ENCODE measurements around the gene MUC2. TPM values are rescaled to one million over a fixed set of nuclear protein-coding genes. Genes with fewer than 3 reads are reported as not detected.

The MUC2 gene
- polyA plus RNA-seq, 1 donor, result 94.8 TPM

DNA sequence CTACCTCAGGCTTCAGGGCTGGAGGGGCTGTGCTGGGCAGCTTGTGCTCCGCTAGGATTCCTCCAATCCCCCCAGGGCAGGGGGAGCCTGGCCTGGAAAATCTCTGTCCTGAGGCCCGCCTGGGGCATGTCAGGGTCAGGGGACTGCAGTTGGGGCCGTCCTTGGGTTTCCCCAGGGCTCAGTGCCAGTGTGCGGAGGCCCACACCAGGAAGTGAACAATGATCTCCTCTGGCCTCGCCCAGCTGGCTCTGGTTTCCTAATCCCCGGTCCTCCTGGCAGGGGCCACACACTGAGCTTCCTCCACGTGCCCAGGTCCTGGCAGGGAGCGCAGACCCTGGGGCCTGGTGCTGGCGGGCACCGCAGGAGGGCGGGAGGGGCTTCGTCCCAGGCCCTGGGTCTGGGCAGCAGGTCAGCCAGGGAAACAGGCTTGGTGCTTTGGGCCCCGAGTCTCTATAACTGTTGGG lies 1.4 kb upstream of the MUC2 start:
- H3K27ac ChIP-seq (ENCODE audit: low read length), result no peak overlapping the region

DNA sequence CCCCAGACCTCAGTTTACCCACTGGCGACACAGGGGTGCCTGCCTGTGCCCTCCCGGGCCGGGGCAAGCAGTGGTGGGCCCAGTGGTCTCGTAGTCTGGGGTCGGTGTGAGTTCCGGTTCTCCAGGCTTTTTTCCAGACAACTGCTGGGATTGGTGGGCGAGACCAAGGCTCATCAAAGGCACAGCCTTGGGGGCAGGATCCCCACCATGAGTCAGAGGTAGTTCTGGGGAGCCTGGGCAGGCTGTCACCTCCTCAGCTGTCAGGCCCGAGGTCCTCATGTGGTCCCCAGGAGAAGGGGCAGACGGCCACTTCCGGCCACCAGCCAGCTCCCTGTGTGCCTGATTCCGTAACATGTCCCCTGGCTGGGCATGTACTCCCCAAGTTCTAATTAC lies 827 bp upstream of the MUC2 start:
- no peak overlapping the region for H3K27ac ChIP-seq (ENCODE audit: low read length)
- no peak overlapping the region for H3K4me3 ChIP-seq (ENCODE audit: low read length)
- H3K9me3 ChIP-seq (ENCODE audit: control insufficient read depth, low read depth, low read length), result peaks cover 17% of the 10 kb centered on the region
- H3K4me1 ChIP-seq (ENCODE audit: control insufficient read depth, insufficient read depth, low read length), result peaks cover 22% of the 10 kb centered on the region
- no peaks in the 10 kb centered on the region for H3K36me3 ChIP-seq (ENCODE audit: control insufficient read depth, insufficient read depth, low read length)
- no CpG with 5 or more reads among the region's 11 CpGs for WGBS (ENCODE audit: insufficient coverage, low lambda C conversion rate)
- no peaks in the 10 kb centered on the region for H3K27me3 ChIP-seq (ENCODE audit: control insufficient read depth, insufficient read depth, low read length)
- no peak for DNase-seq

More for the DNA sequence above, 1.4 kb upstream of the MUC2 start:
- Histone ChIP-seq H3K4me3 (ENCODE audit: low read length) (no peak overlapping the region), H3K4me1 (ENCODE audit: control insufficient read depth, insufficient read depth, low read length) (peaks cover 22% of the 10 kb centered on the region), H3K9me3 (ENCODE audit: control insufficient read depth, low read depth, low read length) (peaks cover 15% of the 10 kb centered on the region), H3K36me3 (ENCODE audit: control insufficient read depth, insufficient read depth, low read length) (no peaks in the 10 kb centered on the region), H3K27me3 (ENCODE audit: control insufficient read depth, insufficient read depth, low read length) (no peaks in the 10 kb centered on the region)
- DNase-seq, result peak; percentile 72 to 84
- no CpG with 5 or more reads among the region's 13 CpGs for WGBS (ENCODE audit: insufficient coverage, low lambda C conversion rate)

DNA sequence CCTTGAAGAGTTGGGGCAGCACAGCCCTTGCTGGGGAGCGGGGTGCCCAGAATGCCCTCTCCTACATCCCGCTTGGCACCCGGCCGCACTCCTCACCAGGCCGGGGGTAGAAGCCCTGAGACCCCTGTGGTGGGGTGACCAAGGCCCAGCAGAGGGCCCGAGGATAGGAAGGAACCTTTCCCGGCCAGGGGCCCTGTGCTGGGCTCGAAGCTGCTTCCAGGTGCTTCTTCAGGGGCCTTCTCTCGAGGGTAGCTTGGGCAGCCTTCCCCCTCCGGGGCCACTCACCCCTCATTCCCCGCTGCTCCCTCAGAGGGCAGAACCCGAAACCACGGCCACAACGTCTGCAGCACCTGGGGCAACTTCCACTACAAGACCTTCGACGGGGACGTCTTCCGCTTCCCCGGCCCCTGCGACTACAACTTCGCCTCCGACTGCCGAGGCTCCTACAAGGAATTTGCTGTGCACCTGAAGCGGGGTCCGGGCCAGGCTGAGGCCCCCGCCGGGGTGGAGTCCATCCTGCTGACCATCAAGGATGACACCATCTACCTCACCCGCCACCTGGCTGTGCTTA lies 752 bp downstream of the MUC2 start:
- no CpG with 5 or more reads among the region's 28 CpGs for WGBS (ENCODE audit: insufficient coverage, low lambda C conversion rate)
- peak overlapping the region; percentile 19 for H3K4me3 ChIP-seq (ENCODE audit: low read length)
- H3K27me3 ChIP-seq (ENCODE audit: control insufficient read depth, insufficient read depth, low read length), result no peaks in the 10 kb centered on the region

DNA sequence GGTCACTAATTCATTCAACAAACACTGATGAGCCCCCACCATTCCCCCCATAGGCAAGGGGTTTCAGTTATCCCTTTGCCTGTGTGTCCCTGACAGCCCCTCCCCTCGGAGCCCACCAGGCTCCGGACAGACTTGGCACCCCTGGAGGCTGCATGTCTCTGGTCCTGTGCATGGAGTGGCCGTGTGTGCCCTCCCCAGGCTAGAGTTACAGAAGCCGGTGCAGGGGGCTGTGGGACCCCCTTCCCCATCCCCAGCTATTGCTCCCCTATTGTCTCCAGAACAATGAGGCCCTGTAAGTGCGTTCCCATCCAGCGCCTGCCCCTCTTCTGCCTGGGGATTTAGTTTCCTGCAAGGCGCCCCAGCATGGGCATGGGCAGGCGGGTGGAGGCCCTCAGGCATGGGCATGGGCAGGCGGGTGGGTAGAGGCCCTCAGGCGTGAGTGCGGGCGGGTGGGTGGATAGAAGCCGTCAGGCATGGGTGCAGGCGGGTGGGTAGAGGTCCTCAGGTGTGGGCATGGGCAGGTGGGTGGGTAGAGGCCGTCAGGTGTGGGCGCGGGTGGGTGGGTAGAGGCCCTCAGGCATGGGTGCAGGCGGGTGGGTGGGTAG lies 1.5 kb downstream of the MUC2 start:
- no peak for DNase-seq
- H3K27ac ChIP-seq (ENCODE audit: low read length), result peak overlapping the region; percentile 10
- H3K4me3 ChIP-seq (ENCODE audit: low read length), result peak overlapping the region; percentile 19
- no peaks in the 10 kb centered on the region for H3K27me3 ChIP-seq (ENCODE audit: control insufficient read depth, insufficient read depth, low read length)
- WGBS (ENCODE audit: insufficient coverage, low lambda C conversion rate), result no CpG with 5 or more reads among the region's 18 CpGs
- no peaks in the 10 kb centered on the region for H3K36me3 ChIP-seq (ENCODE audit: control insufficient read depth, insufficient read depth, low read length)
- peaks cover 22% of the 10 kb centered on the region for H3K4me1 ChIP-seq (ENCODE audit: control insufficient read depth, insufficient read depth, low read length)
- peaks cover 17% of the 10 kb centered on the region for H3K9me3 ChIP-seq (ENCODE audit: control insufficient read depth, low read depth, low read length)

More for the DNA sequence above, 752 bp downstream of the MUC2 start:
- H3K27ac ChIP-seq (ENCODE audit: low read length), result peak overlapping the region; percentile 48
- H3K36me3 ChIP-seq (ENCODE audit: control insufficient read depth, insufficient read depth, low read length), result no peaks in the 10 kb centered on the region
- DNase-seq, result no peak
- H3K4me1 ChIP-seq (ENCODE audit: control insufficient read depth, insufficient read depth, low read length), result peaks cover 22% of the 10 kb centered on the region
- peaks cover 17% of the 10 kb centered on the region for H3K9me3 ChIP-seq (ENCODE audit: control insufficient read depth, low read depth, low read length)

DNA sequence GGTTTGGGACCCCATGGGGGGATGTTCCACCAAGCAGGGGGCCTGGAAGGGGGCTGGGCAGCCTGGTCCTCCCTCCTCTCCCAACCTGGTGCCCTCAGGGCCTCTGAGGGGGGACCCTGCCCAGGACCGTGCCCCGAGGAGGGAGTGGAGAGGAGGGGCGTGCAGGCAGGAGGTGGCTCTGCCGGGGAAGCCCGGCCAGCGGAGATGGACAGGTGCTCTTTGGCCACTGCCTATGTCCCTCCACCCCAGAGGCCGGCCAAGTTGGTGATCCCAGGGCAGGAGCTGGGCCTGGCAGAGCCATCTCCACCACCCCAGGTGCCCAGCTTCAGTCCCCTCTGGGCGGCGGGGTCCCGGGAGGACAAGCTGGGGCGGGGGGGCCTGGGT lies 2.4 kb downstream of the MUC2 start:
- no peak for DNase-seq
- H3K27me3 ChIP-seq (ENCODE audit: control insufficient read depth, insufficient read depth, low read length), result no peaks in the 10 kb centered on the region
- peaks cover 17% of the 10 kb centered on the region for H3K9me3 ChIP-seq (ENCODE audit: control insufficient read depth, low read depth, low read length)
- H3K4me1 ChIP-seq (ENCODE audit: control insufficient read depth, insufficient read depth, low read length), result peaks cover 22% of the 10 kb centered on the region
- no peaks in the 10 kb centered on the region for H3K36me3 ChIP-seq (ENCODE audit: control insufficient read depth, insufficient read depth, low read length)
- no peak overlapping the region for H3K27ac ChIP-seq (ENCODE audit: low read length)
- H3K4me3 ChIP-seq (ENCODE audit: low read length), result peak overlapping the region; percentile 24
- WGBS (ENCODE audit: insufficient coverage, low lambda C conversion rate), result no CpG with 5 or more reads among the region's 11 CpGs

DNA sequence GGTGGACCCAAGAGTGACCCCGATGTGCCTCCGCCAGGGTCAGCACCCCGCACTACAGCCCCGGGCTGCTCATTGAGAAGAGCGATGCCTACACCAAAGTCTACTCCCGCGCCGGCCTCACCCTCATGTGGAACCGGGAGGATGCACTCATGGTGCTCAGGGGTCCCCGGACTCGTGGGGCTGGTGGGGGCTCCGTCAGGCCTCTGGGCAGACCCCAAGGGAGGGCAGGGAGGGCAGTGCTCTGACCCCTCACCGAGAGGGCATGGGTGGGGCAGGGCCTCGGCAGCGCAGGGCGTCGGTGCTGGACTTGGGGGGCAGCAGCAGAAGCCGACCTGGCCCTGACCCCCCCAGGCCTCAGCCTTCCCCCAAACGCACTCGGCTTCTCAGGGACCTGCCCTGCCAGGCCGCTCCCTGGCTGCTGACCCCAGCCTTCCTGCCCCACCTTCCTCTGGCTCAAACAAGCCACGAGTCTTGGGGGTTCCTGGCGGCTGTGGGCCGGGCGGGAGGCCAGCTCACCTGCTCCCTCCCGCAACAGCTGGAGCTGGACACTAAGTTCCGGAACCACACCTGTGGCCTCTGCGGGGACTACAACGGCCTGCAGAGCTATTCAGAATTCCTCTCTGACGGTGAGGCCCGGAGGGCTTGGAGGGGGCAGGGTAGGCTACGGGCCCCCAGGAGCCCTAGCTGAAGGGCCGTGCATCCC lies 2.9 kb downstream of the MUC2 start:
- H3K27ac ChIP-seq (ENCODE audit: low read length), result no peak overlapping the region
- H3K4me1 ChIP-seq (ENCODE audit: control insufficient read depth, insufficient read depth, low read length), result peaks cover 20% of the 10 kb centered on the region

DNA sequence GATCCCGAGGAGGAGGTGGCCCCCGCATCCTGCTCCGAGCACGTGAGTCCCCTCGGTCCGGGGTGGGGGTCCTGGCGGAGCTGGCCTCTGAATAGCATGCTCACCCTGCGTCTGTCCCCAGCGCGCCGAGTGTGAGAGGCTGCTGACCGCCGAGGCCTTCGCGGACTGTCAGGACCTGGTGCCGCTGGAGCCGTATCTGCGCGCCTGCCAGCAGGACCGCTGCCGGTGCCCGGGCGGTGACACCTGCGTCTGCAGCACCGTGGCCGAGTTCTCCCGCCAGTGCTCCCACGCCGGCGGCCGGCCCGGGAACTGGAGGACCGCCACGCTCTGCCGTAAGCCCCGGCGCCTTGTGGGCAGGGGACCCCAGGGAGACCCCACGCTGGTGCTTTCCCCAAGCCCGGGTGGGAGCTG lies 3.5 kb downstream of the MUC2 start:
- DNase-seq, result no peak
- WGBS (ENCODE audit: insufficient coverage, low lambda C conversion rate), result no CpG with 5 or more reads among the region's 39 CpGs
- peak overlapping the region; percentile 33 for H3K4me3 ChIP-seq (ENCODE audit: low read length)

More for the DNA sequence above, 2.9 kb downstream of the MUC2 start:
- H3K27me3 ChIP-seq (ENCODE audit: control insufficient read depth, insufficient read depth, low read length), result no peaks in the 10 kb centered on the region
- no peaks in the 10 kb centered on the region for H3K36me3 ChIP-seq (ENCODE audit: control insufficient read depth, insufficient read depth, low read length)
- H3K4me3 ChIP-seq (ENCODE audit: low read length), result peak overlapping the region; percentile 33
- no CpG with 5 or more reads among the region's 33 CpGs for WGBS (ENCODE audit: insufficient coverage, low lambda C conversion rate)
- H3K9me3 ChIP-seq (ENCODE audit: control insufficient read depth, low read depth, low read length), result peaks cover 17% of the 10 kb centered on the region
- DNase-seq, result no peak

DNA sequence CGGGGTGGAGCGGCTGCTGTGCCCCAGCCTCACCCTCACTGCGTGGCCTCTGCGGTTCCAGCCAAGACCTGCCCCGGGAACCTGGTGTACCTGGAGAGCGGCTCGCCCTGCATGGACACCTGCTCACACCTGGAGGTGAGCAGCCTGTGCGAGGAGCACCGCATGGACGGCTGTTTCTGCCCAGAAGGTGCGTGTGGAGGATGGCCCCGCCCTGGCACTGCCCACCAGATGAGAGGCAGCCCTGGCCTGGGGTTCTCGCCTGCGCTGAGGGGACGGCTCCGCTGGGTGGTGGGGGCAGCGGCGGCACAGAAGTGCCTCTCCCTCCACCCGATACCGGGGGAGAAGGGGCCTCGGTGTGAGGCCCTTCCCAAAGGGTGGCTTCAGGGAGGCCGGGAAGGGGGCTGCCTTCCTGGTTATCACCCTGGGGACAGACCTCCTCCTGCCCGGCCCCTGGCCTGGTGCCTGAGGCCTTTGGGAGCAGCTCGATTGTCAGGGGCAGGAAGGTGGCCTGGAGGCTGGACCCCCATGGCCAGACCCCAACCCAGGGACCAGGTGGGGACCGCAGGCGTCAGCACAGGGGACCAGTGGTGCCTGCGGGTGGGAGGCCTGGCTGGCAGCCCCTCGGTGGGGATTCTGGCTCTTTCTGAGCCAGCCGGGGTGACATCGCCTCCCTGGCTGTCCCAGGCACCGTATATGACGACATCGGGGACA lies 7.1 kb downstream of the MUC2 start:
- no CpG with 5 or more reads among the region's 33 CpGs for WGBS (ENCODE audit: insufficient coverage, low lambda C conversion rate)
- Histone ChIP-seq H3K4me1 (ENCODE audit: control insufficient read depth, insufficient read depth, low read length) (no peaks in the 10 kb centered on the region), H3K27ac (ENCODE audit: low read length) (no peak overlapping the region), H3K9me3 (ENCODE audit: control insufficient read depth, low read depth, low read length) (peaks cover 13% of the 10 kb centered on the region), H3K36me3 (ENCODE audit: control insufficient read depth, insufficient read depth, low read length) (no peaks in the 10 kb centered on the region), H3K4me3 (ENCODE audit: low read length) (no peak overlapping the region), H3K27me3 (ENCODE audit: control insufficient read depth, insufficient read depth, low read length) (no peaks in the 10 kb centered on the region)
- DNase-seq, result no peak

More for the DNA sequence above, 3.5 kb downstream of the MUC2 start:
- no peaks in the 10 kb centered on the region for H3K27me3 ChIP-seq (ENCODE audit: control insufficient read depth, insufficient read depth, low read length)
- H3K9me3 ChIP-seq (ENCODE audit: control insufficient read depth, low read depth, low read length), result peaks cover 17% of the 10 kb centered on the region
- peaks cover 13% of the 10 kb centered on the region for H3K4me1 ChIP-seq (ENCODE audit: control insufficient read depth, insufficient read depth, low read length)
- H3K36me3 ChIP-seq (ENCODE audit: control insufficient read depth, insufficient read depth, low read length), result no peaks in the 10 kb centered on the region
- no peak overlapping the region for H3K27ac ChIP-seq (ENCODE audit: low read length)

DNA sequence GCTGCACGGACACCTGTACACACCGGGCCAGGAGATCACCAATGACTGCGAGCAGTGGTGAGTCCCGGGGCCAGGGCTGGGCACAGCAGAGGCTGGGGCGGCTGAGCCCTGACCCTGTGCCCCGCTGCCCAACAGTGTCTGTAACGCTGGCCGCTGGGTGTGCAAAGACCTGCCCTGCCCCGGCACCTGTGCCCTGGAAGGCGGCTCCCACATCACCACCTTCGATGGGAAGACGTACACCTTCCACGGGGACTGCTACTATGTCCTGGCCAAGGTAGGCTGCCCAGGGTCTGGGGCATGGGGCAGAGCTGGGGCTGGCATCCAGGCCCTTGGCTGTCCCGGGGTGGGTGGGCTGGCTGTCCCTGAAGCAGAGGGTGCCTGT lies 7.7 kb downstream of the MUC2 start:
- Histone ChIP-seq H3K4me1 (ENCODE audit: control insufficient read depth, insufficient read depth, low read length) (no peaks in the 10 kb centered on the region), H3K27ac (ENCODE audit: low read length) (no peak overlapping the region), H3K9me3 (ENCODE audit: control insufficient read depth, low read depth, low read length) (peaks cover 11% of the 10 kb centered on the region), H3K27me3 (ENCODE audit: control insufficient read depth, insufficient read depth, low read length) (no peaks in the 10 kb centered on the region), H3K4me3 (ENCODE audit: low read length) (no peak overlapping the region), H3K36me3 (ENCODE audit: control insufficient read depth, insufficient read depth, low read length) (no peaks in the 10 kb centered on the region)
- WGBS (ENCODE audit: insufficient coverage, low lambda C conversion rate), result no CpG with 5 or more reads among the region's 14 CpGs
- no peak for DNase-seq

All from large intestine (tissue), 3 donors.